Stimulated activated CD8-positive, alpha-beta memory T cell treated with anti-CD3 and anti-CD28 coated beads, Interleukin-7, amount 100 ng/mL, for 4 hours (primary cell): Measurements from ENCODE around the gene SECISBP2L.

ENCODE experiments used
- DNase-seq, 2 donors: peaks; one replicate each; pipeline ENCODE4 v3.0.0-alpha.2; 2020; ENCODE audit warnings: low read depth in 2 of 2

The SECISBP2L gene

DNA sequence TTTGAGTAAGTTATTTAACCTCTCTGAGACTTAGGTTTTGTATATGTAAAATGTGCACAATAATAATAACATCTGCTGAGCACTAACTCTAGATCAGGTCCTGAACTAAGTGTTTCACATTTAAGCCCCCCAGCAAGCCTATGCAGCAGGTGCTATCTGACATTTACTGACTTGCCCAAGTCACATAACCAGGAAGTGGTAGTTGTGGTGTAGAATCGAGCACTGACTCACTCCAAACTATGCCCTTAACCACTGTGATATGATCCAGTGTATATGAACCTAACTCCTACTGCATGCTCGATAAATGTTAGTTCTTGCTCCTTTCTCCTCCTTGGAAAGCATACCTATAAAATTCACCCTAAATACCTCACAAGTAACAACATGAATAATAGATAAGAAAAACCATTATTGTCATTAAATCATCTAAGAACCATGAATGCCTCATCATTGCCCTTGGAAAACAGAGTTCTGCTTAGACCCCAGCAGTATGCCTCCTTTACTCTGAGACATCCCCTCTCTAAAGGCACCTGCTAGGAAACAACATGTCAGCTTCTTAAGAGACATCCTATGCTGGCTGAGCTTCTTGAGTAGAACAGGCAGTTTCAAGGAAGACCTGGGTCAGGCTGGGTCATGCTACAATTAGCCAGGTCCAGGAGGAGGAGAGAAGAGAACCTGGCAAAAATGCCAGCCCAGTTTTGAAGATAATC, 79.5 kb downstream of the SECISBP2L start:
- DNase-seq, result peak; percentile 12 to 23

GRCh38 chr15:48965972-48966371, 80.3 kb downstream of the SECISBP2L start:
- DNase-seq, result no peak

DNA sequence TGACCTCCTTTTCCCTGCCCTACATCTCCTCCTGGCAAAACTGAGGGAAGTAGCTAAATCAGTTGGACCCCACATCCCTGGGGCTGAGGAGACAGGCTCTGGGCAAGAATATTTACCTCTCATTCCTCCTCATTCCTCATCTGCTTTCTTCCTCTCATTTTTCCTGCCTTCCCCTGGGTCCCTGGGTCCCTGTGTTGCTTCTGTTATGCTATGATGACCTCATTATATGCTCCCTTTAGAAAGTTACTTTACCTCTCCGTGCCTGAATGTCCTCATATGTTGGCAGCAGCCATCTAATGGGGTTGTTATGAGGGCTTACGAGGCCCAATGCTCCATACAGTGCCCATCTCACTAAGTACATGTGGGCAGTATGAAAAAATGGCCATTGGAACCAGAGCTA, 81.3 kb downstream of the SECISBP2L start:
- DNase-seq, result no peak

DNA sequence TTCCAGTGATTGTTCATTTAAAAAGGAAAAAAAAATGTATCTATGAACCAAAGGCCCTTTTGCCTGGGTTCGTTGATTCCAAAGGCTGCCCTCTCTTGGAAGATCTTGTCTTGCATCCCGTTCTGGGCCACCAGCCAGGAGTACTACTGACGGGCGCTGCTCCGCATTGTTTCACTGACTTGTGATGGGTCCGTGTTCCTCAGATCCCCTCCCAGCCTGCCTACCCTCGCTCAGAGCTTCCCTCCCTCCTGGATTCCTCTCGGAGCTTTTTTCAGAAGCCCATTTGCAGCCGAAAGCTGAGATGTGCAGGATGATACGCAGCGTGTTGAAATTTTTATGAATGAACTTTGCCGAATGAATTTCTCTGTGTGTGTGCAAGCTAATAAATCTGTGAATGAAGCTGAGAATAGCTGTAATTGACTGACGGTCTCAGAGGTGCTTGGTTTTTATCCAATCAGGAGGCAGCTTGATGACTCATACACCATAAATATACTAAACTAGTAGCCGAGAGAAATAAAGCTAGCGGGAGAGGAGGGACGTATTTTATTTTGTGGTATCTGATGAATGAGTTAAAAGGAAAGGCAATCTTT, 82.6 kb downstream of the SECISBP2L start, which contains the start of gene SHC4:
TSS of gene SHC4 (minus strand) at position 396 of the 590 bp plus-strand sequence. CDS start 904 bp downstream, outside the sequence.
- no peak for DNase-seq

GRCh38 chr15:48962662-48963523, 83.4 kb downstream of the SECISBP2L start:
- no peak for DNase-seq

DNA sequence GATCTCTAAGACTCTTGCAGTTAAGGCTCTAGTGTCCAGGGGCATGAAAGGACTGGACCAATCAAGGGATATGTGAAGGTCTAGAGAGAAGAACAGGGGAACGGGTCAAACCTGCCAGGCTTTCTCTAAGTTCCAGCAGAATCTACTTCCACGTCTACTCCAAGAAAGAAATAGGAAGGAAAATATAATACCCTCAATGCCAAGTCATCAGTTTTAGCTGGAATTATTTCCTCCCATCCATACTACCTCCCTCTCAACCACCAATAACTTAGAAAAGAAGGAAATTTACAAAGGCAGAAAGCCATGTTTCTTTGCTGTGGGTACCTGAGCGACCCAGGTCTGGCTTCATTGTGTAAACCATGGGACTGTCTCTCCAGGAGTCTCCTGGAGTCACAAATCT, 90.3 kb downstream of the SECISBP2L start:
- DNase-seq, result no peak

- no peak for DNase-seq
Measured at GRCh38 chr15:48955370-48955769, 90.9 kb downstream of the SECISBP2L start.

GRCh38 chr15:48954538-48954937, 91.7 kb downstream of the SECISBP2L start:
- DNase-seq, result no peak

DNA sequence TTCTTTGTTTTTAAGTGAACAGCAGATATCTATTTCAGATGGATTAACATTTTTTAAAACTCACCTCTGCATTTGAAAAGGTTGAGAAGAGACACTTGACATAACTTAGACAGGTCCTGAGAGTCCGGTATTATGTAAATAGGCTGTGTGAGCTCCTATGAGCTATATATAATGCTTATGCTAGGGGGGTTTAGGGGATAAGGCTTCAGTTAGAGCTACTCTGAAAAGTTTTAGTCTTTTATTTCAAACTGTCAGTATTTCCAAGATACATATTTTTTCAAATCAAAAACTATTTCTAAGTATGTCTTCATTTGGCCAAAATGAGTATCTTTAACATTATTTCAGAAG, 99.4 kb downstream of the SECISBP2L start:
- no peak for DNase-seq

- no peak for DNase-seq
Measured at GRCh38 chr15:48946074-48946839, 100.0 kb downstream of the SECISBP2L start.

DNA sequence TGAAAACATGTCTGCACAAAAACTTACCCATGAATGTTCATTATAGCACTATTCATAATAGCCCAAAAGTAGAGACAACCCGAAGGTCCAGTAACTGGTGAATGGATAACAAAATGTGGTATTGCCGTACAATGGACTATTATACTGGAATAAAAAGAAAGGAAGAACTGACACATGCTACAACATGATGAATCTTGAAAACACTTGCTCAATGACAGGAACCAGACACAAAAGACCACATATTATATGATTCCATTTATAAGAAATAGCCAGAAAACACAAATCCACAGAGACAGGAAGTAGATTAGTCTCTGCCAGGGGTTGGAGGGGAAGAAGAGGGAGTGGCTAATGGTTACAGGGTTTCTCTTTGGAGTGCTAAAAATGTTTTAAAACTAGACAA, 100.9 kb downstream of the SECISBP2L start:
- no peak for DNase-seq

DNA sequence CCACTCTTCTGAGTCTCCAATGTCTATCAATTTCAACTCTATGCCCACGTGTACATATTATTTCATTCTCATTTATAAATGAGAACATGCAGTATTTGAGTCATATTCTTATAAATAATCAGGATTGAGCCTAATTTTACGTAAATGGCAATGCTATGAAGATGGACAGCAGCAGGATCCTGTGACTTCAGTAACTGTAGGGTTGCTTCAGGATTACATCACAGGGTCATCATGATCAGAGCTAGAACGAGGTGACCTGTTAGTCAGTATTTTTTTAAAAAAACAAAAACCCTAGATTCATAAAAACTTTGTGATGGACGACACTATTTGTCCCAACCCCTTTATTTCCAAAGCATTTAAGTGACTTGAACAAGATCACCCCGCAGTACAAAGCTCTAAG, 104.3 kb downstream of the SECISBP2L start:
- DNase-seq, result no peak

GRCh38 chr15:48940508-48940907, 105.7 kb downstream of the SECISBP2L start:
- no peak for DNase-seq

DNA sequence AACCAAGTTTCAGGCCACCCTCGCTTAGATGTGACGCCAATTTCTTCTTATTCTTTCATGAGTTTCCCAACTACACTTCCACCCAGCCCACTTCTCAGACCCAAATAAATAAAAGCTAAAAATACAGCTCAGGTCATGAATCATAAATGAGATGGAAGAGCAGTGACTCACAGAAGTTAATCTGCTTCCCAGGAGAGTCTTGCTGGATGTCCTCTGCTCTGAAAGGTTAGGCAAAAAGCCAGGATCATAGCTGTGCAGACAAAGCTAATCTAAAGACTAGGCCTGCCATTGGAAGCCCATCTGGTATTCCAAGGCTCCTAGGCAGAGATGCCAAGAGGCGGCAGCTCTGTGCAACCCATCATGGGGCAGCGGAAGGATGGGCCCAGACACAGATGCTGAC, 106.6 kb downstream of the SECISBP2L start:
- DNase-seq, result no peak
